ENCODE measurements around the gene TCF19. TPM values are rescaled to one million over a fixed set of nuclear protein-coding genes. Genes with fewer than 3 reads are reported as not detected.

TCF19 gene
- total and polyA plus RNA-seq, 8 donors = 5.0 to 16.1 (median 7.4) TPM

- Histone ChIP-seq H3K27ac (no peak overlapping the region), H3K36me3 (peaks cover 10 to 64% (median 56%) of the 10 kb centered on the region in 4 donors), H3K9me3 (no peaks in the 10 kb centered on the region), H3K4me1 (peaks cover 6 to 13% (median 11%) of the 10 kb centered on the region in 4 donors), H3K4me3 (no peak overlapping the region), H3K27me3 (no peaks in the 10 kb centered on the region)
- intact Hi-C loops (cut with DNase I; ENCODE audit: low total_unique reads) = no loop called here
- WGBS, 5 donors = 87 to 96% (median 94%) methylated on average over 7 of the region's 7 CpGs
- DNase-seq = no peak
- TF ChIP-seq POLR2AphosphoS5 (IDR thresholded peaks at IDR 0.05) (no peak), EP300 (IDR thresholded peaks at IDR 0.05) (no peak), CTCF (IDR thresholded peaks at IDR 0.05) (no peak), POLR2A (IDR thresholded peaks at IDR 0.05) (no peak)
Measured at GRCh38 chr6:31152781-31153180, 5.6 kb upstream of the TCF19 start.

DNA sequence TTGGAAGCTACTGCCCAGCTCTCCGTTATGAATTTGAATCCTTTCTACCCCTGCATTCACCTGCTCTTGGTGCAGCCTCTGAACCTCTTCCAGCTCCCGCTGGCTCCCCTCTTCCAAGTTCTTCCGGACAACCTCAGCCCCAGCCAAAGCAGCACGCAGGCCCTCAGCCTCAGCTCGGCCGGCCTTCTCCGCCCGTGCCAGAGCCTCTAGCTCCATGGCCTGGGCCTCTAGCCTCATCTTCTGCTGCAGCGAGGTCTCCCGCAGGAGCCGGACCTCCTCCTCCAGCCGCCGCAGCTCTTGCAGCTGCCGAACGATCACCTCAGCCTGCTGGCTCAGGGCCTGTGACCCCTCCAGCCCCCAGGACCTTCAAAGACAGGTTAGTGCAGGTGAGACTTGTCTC lies 4.0 kb upstream of the TCF19 start:
- no peaks in the 10 kb centered on the region for H3K27me3 ChIP-seq
- no peak for TF ChIP-seq POLR2A (IDR thresholded peaks at IDR 0.05)
- TF ChIP-seq CTCF (IDR thresholded peaks at IDR 0.05) = no peak
- no peak for TF ChIP-seq POLR2AphosphoS5 (IDR thresholded peaks at IDR 0.05)
- TF ChIP-seq EP300 (IDR thresholded peaks at IDR 0.05) = no peak
- intact Hi-C loops (cut with DNase I; ENCODE audit: low total_unique reads) = no loop called here
- WGBS, 5 donors = 83 to 99% (median 97%) methylated on average over 14 to 15 of the region's 15 CpGs
- H3K4me1 ChIP-seq = peaks cover 12 to 23% (median 18%) of the 10 kb centered on the region in 4 donors
- H3K4me3 ChIP-seq = no peak overlapping the region
- H3K36me3 ChIP-seq = peaks cover 10 to 55% (median 45%) of the 10 kb centered on the region in 4 donors
- no peak for DNase-seq
- H3K27ac ChIP-seq = no peak overlapping the region
- H3K9me3 ChIP-seq = no peaks in the 10 kb centered on the region

- Histone ChIP-seq H3K27me3 (no peaks in the 10 kb centered on the region), H3K27ac (no peak overlapping the region), H3K9me3 (no peaks in the 10 kb centered on the region), H3K4me3 (no peak overlapping the region), H3K36me3 (peaks cover 3 to 39% (median 30%) of the 10 kb centered on the region in 4 donors), H3K4me1 (peaks cover 18 to 43% (median 23%) of the 10 kb centered on the region in 4 donors)
- TF ChIP-seq CTCF (IDR thresholded peaks at IDR 0.05) = no peak
- no peak for TF ChIP-seq EP300 (IDR thresholded peaks at IDR 0.05)
- TF ChIP-seq POLR2AphosphoS5 (IDR thresholded peaks at IDR 0.05) = no peak
- no peak for TF ChIP-seq POLR2A (IDR thresholded peaks at IDR 0.05)
- no peak for DNase-seq
- intact Hi-C loops (cut with DNase I; ENCODE audit: low total_unique reads) = no loop called here
- 92 to 96% (median 94%) methylated on average over 7 of the region's 7 CpGs for WGBS, 5 donors
Measured at GRCh38 chr6:31156641-31157040, 1.7 kb upstream of the TCF19 start.

DNA sequence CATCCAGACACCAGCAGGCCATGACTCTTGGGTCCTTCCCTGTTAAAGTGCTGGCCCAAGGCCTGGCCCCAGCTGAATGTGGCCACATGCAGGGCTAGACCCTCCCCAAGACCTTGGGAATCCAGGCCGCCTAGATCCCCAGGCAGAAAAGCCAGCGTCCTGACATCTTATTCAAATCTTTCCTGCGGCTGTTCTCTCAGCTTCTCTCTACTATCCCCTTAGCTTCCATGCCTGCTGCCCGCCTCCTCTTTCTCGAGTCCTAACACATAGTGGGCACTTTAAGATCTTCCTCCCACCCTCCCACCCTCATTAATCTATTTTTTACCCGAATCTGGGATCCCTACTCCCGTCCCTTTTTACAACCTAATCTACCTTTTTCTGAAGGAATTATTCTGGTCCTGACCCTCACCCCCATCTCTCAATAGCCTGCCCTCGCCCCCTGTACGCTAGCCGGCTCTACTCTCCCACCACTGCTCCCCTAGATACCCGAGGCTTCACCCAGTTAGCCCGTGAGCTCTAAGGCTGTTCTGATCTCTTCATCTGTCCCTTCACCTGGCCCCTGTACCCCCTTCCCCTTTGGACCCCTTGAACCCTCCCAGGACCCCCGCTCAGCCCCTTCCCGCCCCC lies 763 bp upstream of the TCF19 start, which contains the start of gene CCHCR1:
Gene CCHCR1, minus strand, starts transcription at position 290 of the 627 bp plus-strand sequence. Its CDS starts 202 bp downstream, at position 88.
- no peaks in the 10 kb centered on the region for H3K27me3 ChIP-seq
- peaks cover 18 to 44% (median 23%) of the 10 kb centered on the region in 4 donors for H3K4me1 ChIP-seq
- peaks cover 3 to 49% (median 39%) of the 10 kb centered on the region in 4 donors for H3K36me3 ChIP-seq
- H3K9me3 ChIP-seq = no peaks in the 10 kb centered on the region
- no peak for DNase-seq
- intact Hi-C loops (cut with DNase I; ENCODE audit: low total_unique reads) = no loop called here
- no peak for TF ChIP-seq CTCF (IDR thresholded peaks at IDR 0.05)
- H3K4me3 ChIP-seq = peak within 1 kb of the TSS; percentile 65 to 79 (median 75)
- 5 to 11% (median 6%) methylated on average over 14 of the region's 14 CpGs for WGBS, 5 donors
- H3K27ac ChIP-seq = peak within 1 kb of the TSS; percentile 80 to 86 (median 84)

All from stomach (tissue), 9 donors.